ENCODE data around the gene CNTNAP5.

The CNTNAP5 gene

GRCh38 chr2:124534028-124534427, 508.9 kb downstream of the CNTNAP5 start:
- Histone ChIP-seq H3K36me3 (ENCODE audit: insufficient read depth, low read length) (no peaks in the 10 kb centered on the region), H3K27ac (no peak overlapping the region), H3K9ac (ENCODE audit: insufficient read length) (no peak overlapping the region), H3K4me3 (no peak overlapping the region), H3K9me3 (ENCODE audit: low read depth, low read length) (no peaks in the 10 kb centered on the region)
- no peak for DNase-seq (ENCODE audit: low read depth, low spot score)
- no peak for TF ChIP-seq EZH2 (IDR thresholded peaks at IDR 0.05)
- no peak for TF ChIP-seq FOXP2 (optimal IDR thresholded peaks at IDR 0.05; ENCODE audit: control extremely low read depth, extremely low read length, insufficient read depth)
- TF ChIP-seq POLR2AphosphoS5 (IDR thresholded peaks at IDR 0.05; ENCODE audit: borderline replicate concordance, low read depth, low read length) = no peak

- Histone ChIP-seq H3K9ac (ENCODE audit: insufficient read length) (no peak overlapping the region), H3K27ac (no peak overlapping the region), H3K36me3 (ENCODE audit: insufficient read depth, low read length) (no peaks in the 10 kb centered on the region), H3K4me3 (no peak overlapping the region), H3K9me3 (ENCODE audit: low read depth, low read length) (no peaks in the 10 kb centered on the region)
- TF ChIP-seq EZH2 (IDR thresholded peaks at IDR 0.05) (no peak), POLR2AphosphoS5 (IDR thresholded peaks at IDR 0.05; ENCODE audit: borderline replicate concordance, low read depth, low read length) (no peak), FOXP2 (optimal IDR thresholded peaks at IDR 0.05; ENCODE audit: control extremely low read depth, extremely low read length, insufficient read depth) (no peak)
- no peak for DNase-seq (ENCODE audit: low read depth, low spot score)
These were observed 510.7 kb downstream of the CNTNAP5 start for GRCh38 chr2:124535816-124536215.

GRCh38 chr2:124536591-124536990, 511.5 kb downstream of the CNTNAP5 start:
- Histone ChIP-seq H3K9ac (ENCODE audit: insufficient read length) (no peak overlapping the region), H3K4me3 (no peak overlapping the region), H3K9me3 (ENCODE audit: low read depth, low read length) (no peaks in the 10 kb centered on the region), H3K27ac (no peak overlapping the region), H3K36me3 (ENCODE audit: insufficient read depth, low read length) (no peaks in the 10 kb centered on the region)
- DNase-seq (ENCODE audit: low read depth, low spot score) = no peak
- TF ChIP-seq POLR2AphosphoS5 (IDR thresholded peaks at IDR 0.05; ENCODE audit: borderline replicate concordance, low read depth, low read length) (no peak), FOXP2 (optimal IDR thresholded peaks at IDR 0.05; ENCODE audit: control extremely low read depth, extremely low read length, insufficient read depth) (no peak), EZH2 (IDR thresholded peaks at IDR 0.05) (no peak)

GRCh38 chr2:124538549-124538948, 513.5 kb downstream of the CNTNAP5 start:
- H3K9ac ChIP-seq (ENCODE audit: insufficient read length) = no peak overlapping the region
- no peak for DNase-seq (ENCODE audit: low read depth, low spot score)
- H3K36me3 ChIP-seq (ENCODE audit: insufficient read depth, low read length) = no peaks in the 10 kb centered on the region
- H3K27ac ChIP-seq = no peak overlapping the region
- no peak overlapping the region for H3K4me3 ChIP-seq
- no peaks in the 10 kb centered on the region for H3K9me3 ChIP-seq (ENCODE audit: low read depth, low read length)
- TF ChIP-seq FOXP2 (optimal IDR thresholded peaks at IDR 0.05; ENCODE audit: control extremely low read depth, extremely low read length, insufficient read depth) = no peak
- no peak for TF ChIP-seq POLR2AphosphoS5 (IDR thresholded peaks at IDR 0.05; ENCODE audit: borderline replicate concordance, low read depth, low read length)
- TF ChIP-seq EZH2 (IDR thresholded peaks at IDR 0.05) = no peak

- TF ChIP-seq EZH2 (IDR thresholded peaks at IDR 0.05) (no peak), FOXP2 (optimal IDR thresholded peaks at IDR 0.05; ENCODE audit: control extremely low read depth, extremely low read length, insufficient read depth) (no peak), POLR2AphosphoS5 (IDR thresholded peaks at IDR 0.05; ENCODE audit: borderline replicate concordance, low read depth, low read length) (no peak)
- Histone ChIP-seq H3K36me3 (ENCODE audit: insufficient read depth, low read length) (no peaks in the 10 kb centered on the region), H3K9ac (ENCODE audit: insufficient read length) (no peak overlapping the region), H3K9me3 (ENCODE audit: low read depth, low read length) (no peaks in the 10 kb centered on the region), H3K27ac (no peak overlapping the region), H3K4me3 (no peak overlapping the region)
- DNase-seq (ENCODE audit: low read depth, low spot score) = no peak
These were observed 515.7 kb downstream of the CNTNAP5 start for GRCh38 chr2:124540805-124541204.

- no peaks in the 10 kb centered on the region for H3K9me3 ChIP-seq (ENCODE audit: low read depth, low read length)
- DNase-seq (ENCODE audit: low read depth, low spot score) = no peak
- no peak for TF ChIP-seq FOXP2 (optimal IDR thresholded peaks at IDR 0.05; ENCODE audit: control extremely low read depth, extremely low read length, insufficient read depth)
- TF ChIP-seq POLR2AphosphoS5 (IDR thresholded peaks at IDR 0.05; ENCODE audit: borderline replicate concordance, low read depth, low read length) = no peak
- no peak for TF ChIP-seq EZH2 (IDR thresholded peaks at IDR 0.05)
These were observed 518.0 kb downstream of the CNTNAP5 start for GRCh38 chr2:124542932-124543640.

GRCh38 chr2:124547700-124548099, 522.6 kb downstream of the CNTNAP5 start:
- no peak for DNase-seq (ENCODE audit: low read depth, low spot score)
- Histone ChIP-seq H3K9ac (ENCODE audit: insufficient read length) (no peak overlapping the region), H3K27ac (no peak overlapping the region), H3K4me3 (no peak overlapping the region), H3K9me3 (ENCODE audit: low read depth, low read length) (no peaks in the 10 kb centered on the region), H3K36me3 (ENCODE audit: insufficient read depth, low read length) (no peaks in the 10 kb centered on the region)
- TF ChIP-seq FOXP2 (optimal IDR thresholded peaks at IDR 0.05; ENCODE audit: control extremely low read depth, extremely low read length, insufficient read depth) (no peak), EZH2 (IDR thresholded peaks at IDR 0.05) (no peak), POLR2AphosphoS5 (IDR thresholded peaks at IDR 0.05; ENCODE audit: borderline replicate concordance, low read depth, low read length) (no peak)

More at GRCh38 chr2:124542932-124543640, 518.0 kb downstream of the CNTNAP5 start:
- no peak overlapping the region for H3K4me3 ChIP-seq
- H3K36me3 ChIP-seq (ENCODE audit: insufficient read depth, low read length) = no peaks in the 10 kb centered on the region
- no peak overlapping the region for H3K27ac ChIP-seq
- H3K9ac ChIP-seq (ENCODE audit: insufficient read length) = no peak overlapping the region

- Histone ChIP-seq H3K9me3 (ENCODE audit: low read depth, low read length) (no peaks in the 10 kb centered on the region), H3K9ac (ENCODE audit: insufficient read length) (no peak overlapping the region), H3K27ac (no peak overlapping the region), H3K36me3 (ENCODE audit: insufficient read depth, low read length) (no peaks in the 10 kb centered on the region), H3K4me3 (no peak overlapping the region)
- TF ChIP-seq POLR2AphosphoS5 (IDR thresholded peaks at IDR 0.05; ENCODE audit: borderline replicate concordance, low read depth, low read length) (no peak), FOXP2 (optimal IDR thresholded peaks at IDR 0.05; ENCODE audit: control extremely low read depth, extremely low read length, insufficient read depth) (no peak), EZH2 (IDR thresholded peaks at IDR 0.05) (no peak)
- no peak for DNase-seq (ENCODE audit: low read depth, low spot score)
These were observed 533.3 kb downstream of the CNTNAP5 start for GRCh38 chr2:124558277-124558905.
